ENCODE data around the gene PLCG2. TPM values are rescaled to one million over a fixed set of nuclear protein-coding genes. Genes with fewer than 3 reads are reported as not detected.

Gene PLCG2
- total RNA-seq, 1 donor from 2014 or later, result 14.2 TPM

DNA sequence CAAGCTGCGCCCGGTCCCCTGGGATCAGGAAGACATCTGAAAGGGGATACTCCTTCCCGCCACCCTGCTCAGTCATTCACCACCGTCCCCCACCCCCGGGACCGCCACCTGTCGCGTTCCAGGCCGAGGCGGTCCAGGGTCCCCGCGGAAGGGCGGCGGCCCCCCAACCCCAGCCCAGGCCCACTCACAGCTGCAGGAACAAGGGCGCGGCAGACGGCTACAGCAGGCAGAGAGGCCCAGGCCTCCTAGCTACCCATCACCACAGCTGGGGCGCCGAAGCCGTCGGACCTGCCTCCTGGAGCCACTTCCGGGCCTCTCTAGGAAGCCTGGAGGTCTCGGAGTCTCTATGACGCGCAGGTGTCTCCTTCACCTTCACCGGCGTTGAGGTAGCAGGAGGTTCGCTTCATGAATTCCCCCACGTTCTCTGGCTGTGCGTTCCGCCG is 232.1 kb downstream of the PLCG2 start, which contains the start of gene SDR42E1:
TSS of gene SDR42E1 (minus strand) at position 272 of the 443 bp plus-strand sequence. CDS start 10,612 bp downstream, outside the sequence.
- Histone ChIP-seq H3K4me1 (peaks cover 5% of the 10 kb centered on the region), H3K9me3 (peaks cover 4% of the 10 kb centered on the region), H3K27ac (no peak within 1 kb of the TSS), H3K36me3 (no peaks in the 10 kb centered on the region), H3K4me3 (peak within 1 kb of the TSS; percentile 39 to 49), H3K27me3 (no peaks in the 10 kb centered on the region)
- no peak for DNase-seq (ENCODE audit: extremely low spot score in 2 of 2)
- TF ChIP-seq POLR2AphosphoS5 (IDR thresholded peaks at IDR 0.05; ENCODE audit: insufficient read depth in 1 of 2, low read depth in 1 of 2), result no peak
- TF ChIP-seq POLR2A (IDR thresholded peaks at IDR 0.05), result no peak
- TF ChIP-seq CTCF (IDR thresholded peaks at IDR 0.05), result no peak
- intact Hi-C loops (cut with DNase I), result no loop called here

Other genes with a start within 250 kb of the PLCG2 start
- gene SDR42E1, start 232.2 kb downstream of the PLCG2 start, total RNA-seq, result 4.2 TPM